Uterus (tissue), 4 donors: Measurements from ENCODE around the gene CPNE9. TPM values are rescaled to one million over a fixed set of nuclear protein-coding genes. Genes with fewer than 3 reads are reported as not detected.

Source experiments
- DNase-seq, 2 donors: peaks; one replicate each; pipeline ENCODE4 v3.0.0-alpha.2; 2019 to 2020
- H3K27ac ChIP-seq, 2 donors: fragments of 200-600 bp; sonication (generic); 1 replicate in 1 of 2; 2 replicates in 1 of 2; pipeline ENCODE4 v1.5.1; 2016 to 2018
- H3K27me3 ChIP-seq, 2 donors: fragments of 200-600 bp; sonication (generic); one replicate each; pipeline ENCODE4 v1.5.1; 2018 to 2019; ENCODE audit warnings: control low read depth in 1 of 2
- H3K36me3 ChIP-seq, 2 donors: fragments of 200-600 bp; sonication (generic); one replicate each; pipeline ENCODE4 v1.5.1; 2019; ENCODE audit warnings: control low read depth in 1 of 2
- H3K4me1 ChIP-seq, 2 donors: fragments of 200-600 bp; sonication (generic); one replicate each; pipeline ENCODE4 v1.5.1; 2018 to 2019; ENCODE audit warnings: control low read depth in 1 of 2
- H3K4me3 ChIP-seq, 2 donors: fragments of 200-600 bp; sonication (generic); 1 replicate in 1 of 2; 2 replicates in 1 of 2; pipeline ENCODE4 v1.5.1; 2018 to 2019; ENCODE audit warnings: mild to moderate bottlenecking in 1 of 2
- H3K9me3 ChIP-seq, 2 donors: fragments of 200-600 bp; sonication (generic); one replicate each; pipeline ENCODE4 v1.5.1; 2019; ENCODE audit warnings: control low read depth in 1 of 2
- POLR2A ChIP-seq, 2 donors: fragments of 450-650 bp; IDR thresholded peaks; one replicate each; pipeline ENCODE4 v1.6.1; 2016; ENCODE audit warnings: antibody characterized with exemption in 2 of 2, mild to moderate bottlenecking in 1 of 2, moderate library complexity in 1 of 2
- intact Hi-C: fragments of 100-400 bp; cut with DNase I; formaldehyde crosslinking; loops from one replicate; pipeline ENCODE4 v1.15.1; 2023; ENCODE audit warnings: low total_unique reads
- total RNA-seq, 4 donors: library from RNA; depleted of rRNA in 3 of 4; stranded (reverse); fragments of >200 nt in 3 of 4; gene quantifications; one replicate each; pipeline versions ENCODE4 v1.1.0 to v1.2.4, GENCODE V29; 2014 to 2023
- TF ChIP-seq, protein P1 (sequence below), 4 experiments: fragments of 200-600 bp in 2 of 4; fragments of 450-650 bp in 2 of 4; sonication (generic) in 2 of 4; IDR thresholded peaks; one replicate each; pipeline ENCODE4 v1.5.1; 2016 to 2019; ENCODE audit warnings: antibody characterized with exemption in 4 of 4, mild to moderate bottlenecking in 2 of 4, moderate library complexity in 1 of 4
- donor health status: DM: yes; HTN: yes; CAD: no.

The CPNE9 gene
- total RNA-seq, 4 donors from 2014 or later, result not detected

DNA sequence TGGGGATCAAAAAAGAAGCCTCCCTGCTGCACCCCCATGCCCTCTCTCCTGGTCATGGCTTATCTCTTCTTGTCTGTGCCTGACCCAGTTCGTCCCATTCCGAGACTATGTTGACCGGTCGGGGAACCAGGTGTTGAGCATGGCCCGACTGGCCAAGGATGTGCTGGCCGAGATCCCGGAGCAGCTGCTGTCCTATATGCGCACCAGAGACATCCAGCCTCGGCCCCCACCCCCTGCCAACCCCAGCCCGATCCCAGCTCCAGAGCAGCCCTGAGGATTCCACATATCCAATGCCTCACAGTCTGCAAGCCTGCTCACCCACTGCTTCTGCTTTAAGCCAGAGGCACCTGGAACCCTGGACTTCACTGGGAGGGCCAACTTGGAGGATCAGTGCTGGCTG, 25.8 kb downstream of the CPNE9 start:
- Histone ChIP-seq H3K27ac (peak overlapping the region in 1 of 2 donors; percentile 94), H3K9me3 (no peaks in the 10 kb centered on the region), H3K36me3 (no peaks in the 10 kb centered on the region), H3K4me3 (no peak overlapping the region), H3K27me3 (no peaks in the 10 kb centered on the region), H3K4me1 (peaks cover 0 to 26% of the 10 kb centered on the region in 2 donors)
- no peak for DNase-seq
- intact Hi-C loops, result no loop called here
- TF ChIP-seq, protein P1, sequence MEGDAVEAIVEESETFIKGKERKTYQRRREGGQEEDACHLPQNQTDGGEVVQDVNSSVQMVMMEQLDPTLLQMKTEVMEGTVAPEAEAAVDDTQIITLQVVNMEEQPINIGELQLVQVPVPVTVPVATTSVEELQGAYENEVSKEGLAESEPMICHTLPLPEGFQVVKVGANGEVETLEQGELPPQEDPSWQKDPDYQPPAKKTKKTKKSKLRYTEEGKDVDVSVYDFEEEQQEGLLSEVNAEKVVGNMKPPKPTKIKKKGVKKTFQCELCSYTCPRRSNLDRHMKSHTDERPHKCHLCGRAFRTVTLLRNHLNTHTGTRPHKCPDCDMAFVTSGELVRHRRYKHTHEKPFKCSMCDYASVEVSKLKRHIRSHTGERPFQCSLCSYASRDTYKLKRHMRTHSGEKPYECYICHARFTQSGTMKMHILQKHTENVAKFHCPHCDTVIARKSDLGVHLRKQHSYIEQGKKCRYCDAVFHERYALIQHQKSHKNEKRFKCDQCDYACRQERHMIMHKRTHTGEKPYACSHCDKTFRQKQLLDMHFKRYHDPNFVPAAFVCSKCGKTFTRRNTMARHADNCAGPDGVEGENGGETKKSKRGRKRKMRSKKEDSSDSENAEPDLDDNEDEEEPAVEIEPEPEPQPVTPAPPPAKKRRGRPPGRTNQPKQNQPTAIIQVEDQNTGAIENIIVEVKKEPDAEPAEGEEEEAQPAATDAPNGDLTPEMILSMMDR (IDR thresholded peaks at IDR 0.05), result no peak
- no peak for TF ChIP-seq POLR2A (IDR thresholded peaks at IDR 0.05)

DNA sequence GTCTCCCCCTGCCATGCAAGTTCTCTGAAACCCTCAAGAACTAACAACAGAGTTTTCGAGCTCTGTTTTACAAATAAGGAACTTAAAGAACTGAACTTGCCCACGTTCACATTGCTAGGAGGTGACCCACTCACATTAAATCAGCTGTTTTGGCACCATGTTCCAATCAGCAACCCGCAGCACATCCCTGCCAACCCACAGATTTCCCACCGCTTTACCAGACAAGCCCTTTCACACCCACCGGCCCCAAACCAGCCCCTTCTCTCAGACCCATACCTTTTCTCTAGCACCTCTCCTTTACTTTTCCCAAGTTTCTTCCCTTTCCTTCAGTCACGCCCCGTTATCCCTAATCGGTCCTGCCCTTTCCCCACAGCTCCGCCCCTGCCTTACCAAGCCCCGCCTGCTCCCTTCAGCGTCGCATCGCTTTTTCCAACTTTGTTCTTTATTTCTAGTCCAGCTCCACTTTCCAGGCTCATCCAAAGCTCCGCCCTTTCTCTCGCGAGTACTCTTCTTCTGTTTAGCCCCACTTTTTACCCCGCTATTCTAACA, 27.1 kb downstream of the CPNE9 start:
- H3K27ac ChIP-seq, result peak overlapping the region; percentile 94 to 96
- H3K4me3 ChIP-seq, result peak overlapping the region; percentile 92 to 95
- no peaks in the 10 kb centered on the region for H3K36me3 ChIP-seq
- no peaks in the 10 kb centered on the region for H3K9me3 ChIP-seq
- DNase-seq, result no peak
- TF ChIP-seq, protein P1 (IDR thresholded peaks at IDR 0.05), result peak in 1 of 4 experiments; percentile 9
- no peak for TF ChIP-seq POLR2A (IDR thresholded peaks at IDR 0.05)
- H3K4me1 ChIP-seq, result peaks cover 0 to 21% of the 10 kb centered on the region in 2 donors
- intact Hi-C loops, result no loop called here
- no peaks in the 10 kb centered on the region for H3K27me3 ChIP-seq

DNA sequence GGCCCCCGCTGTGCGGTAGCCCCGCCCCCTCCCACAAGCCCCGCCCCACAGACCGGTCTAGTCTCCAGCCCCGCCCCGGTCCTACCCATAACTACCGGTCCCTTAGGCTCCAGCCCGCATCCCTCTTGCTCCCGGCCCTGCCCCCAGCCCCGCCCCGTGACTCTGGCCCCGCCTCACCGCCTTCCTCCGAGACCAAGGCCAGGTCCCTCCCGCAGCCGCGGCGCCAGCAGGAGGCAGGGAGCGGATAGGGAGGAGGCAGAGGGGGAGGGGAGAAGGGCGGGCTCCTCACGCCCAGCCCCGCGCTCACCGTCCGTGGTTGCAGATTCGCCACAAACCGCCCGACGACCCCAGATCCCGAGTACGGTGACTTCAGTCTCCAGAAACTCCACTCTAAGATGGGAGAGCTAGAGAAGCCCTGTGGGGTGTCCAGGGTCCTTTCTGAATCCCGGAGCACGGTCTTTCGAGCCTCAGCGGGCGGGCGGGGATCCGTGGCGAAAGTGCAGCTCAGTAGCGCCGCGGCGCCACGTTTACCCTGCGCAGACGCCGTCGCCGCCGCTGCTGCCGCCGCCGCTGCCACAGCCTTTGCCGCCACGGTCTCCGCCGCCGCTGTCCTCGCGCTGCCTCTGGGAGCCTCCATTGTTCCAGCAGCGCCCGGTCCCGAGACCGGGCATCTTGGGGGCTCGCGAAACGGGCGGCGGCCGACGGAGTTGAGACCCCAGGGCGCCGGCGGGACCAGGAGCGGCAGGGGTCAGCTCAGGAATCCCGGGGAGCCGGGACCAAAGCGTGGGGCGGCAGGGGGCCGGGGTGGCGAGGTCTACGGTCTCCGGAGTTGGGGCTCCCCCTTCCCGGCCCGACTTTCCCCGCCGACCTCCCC, 27.8 kb downstream of the CPNE9 start, which contains the start of gene BRPF1:
TSS of gene BRPF1 (plus strand) at position 530 of the 874 bp plus-strand sequence. CDS start 2,406 bp downstream, outside the sequence.
- Histone ChIP-seq H3K36me3 (no peaks in the 10 kb centered on the region), H3K27ac (peak within 1 kb of the TSS; percentile 94 to 96), H3K27me3 (no peaks in the 10 kb centered on the region), H3K4me3 (peak within 1 kb of the TSS; percentile 92 to 95), H3K9me3 (no peaks in the 10 kb centered on the region), H3K4me1 (peaks cover 0 to 21% of the 10 kb centered on the region in 2 donors)
- intact Hi-C loops, result no loop called here
- peak in 1 of 2 donors; percentile 68 for TF ChIP-seq POLR2A (IDR thresholded peaks at IDR 0.05)
- TF ChIP-seq, protein P1 (IDR thresholded peaks at IDR 0.05), result peak in 3 of 4 experiments; percentile 1 to 34 (median 14)
- DNase-seq, result peak; percentile 100

DNA sequence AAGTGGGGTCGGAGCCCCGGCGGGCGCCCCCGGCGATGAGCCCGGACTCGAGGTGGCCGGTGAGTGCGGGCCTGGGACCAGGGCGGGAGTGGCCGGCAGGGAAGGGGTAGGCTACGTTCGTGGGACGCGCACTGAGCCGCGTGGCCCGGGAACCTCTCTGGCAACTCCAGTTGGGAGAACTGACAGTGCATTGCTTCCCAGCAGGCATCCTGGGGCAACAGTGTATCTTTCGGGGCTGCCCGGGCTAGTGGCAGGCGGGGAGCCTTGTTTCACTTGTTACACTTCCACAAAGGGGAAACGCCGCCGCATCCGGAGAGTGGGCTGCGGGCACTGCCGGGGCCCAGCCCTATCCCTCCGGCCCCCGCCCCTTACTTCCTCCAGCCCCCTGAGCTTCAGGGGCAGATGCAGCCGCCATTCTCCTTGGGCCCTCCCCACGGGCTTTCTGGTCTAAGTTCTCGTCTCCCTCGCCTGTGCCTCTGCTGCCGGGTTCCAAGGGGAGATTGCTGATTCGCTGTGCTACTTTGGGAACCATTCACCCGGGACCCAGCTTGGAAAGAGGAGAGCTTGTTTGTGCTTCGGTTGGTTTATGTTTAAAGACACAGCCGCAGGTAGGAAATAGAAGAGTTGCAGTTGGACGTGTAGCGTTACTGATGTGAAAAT, 28.6 kb downstream of the CPNE9 start:
- DNase-seq, result no peak
- TF ChIP-seq POLR2A (IDR thresholded peaks at IDR 0.05), result no peak
- TF ChIP-seq, protein P1 (IDR thresholded peaks at IDR 0.05), result no peak
- Histone ChIP-seq H3K4me3 (peak overlapping the region; percentile 92 to 95), H3K36me3 (no peaks in the 10 kb centered on the region), H3K9me3 (no peaks in the 10 kb centered on the region), H3K27ac (peak overlapping the region; percentile 94 to 96), H3K27me3 (no peaks in the 10 kb centered on the region), H3K4me1 (peaks cover 0 to 21% of the 10 kb centered on the region in 2 donors)
- intact Hi-C loops, result no loop called here
